GM12878 (cell line): Measurements from ENCODE around the gene EDEM3. TPM values are rescaled to one million over a fixed set of nuclear protein-coding genes. Genes with fewer than 3 reads are reported as not detected.
A peak's percentile ranks its signal among the peaks of the same experiment; 100 is the strongest.

ENCODE experiments used
- ATF2 ChIP-seq: IDR thresholded peaks from 2 replicates; pipeline ENCODE4 v1.6.1; 2012; ENCODE audit warnings: low read length, inconsistent platforms
- CREM ChIP-seq: IDR thresholded peaks from 2 replicates; pipeline ENCODE4 v1.6.1; 2014; ENCODE audit warnings: antibody characterized with exemption, low read depth
- E2F8 ChIP-seq: fragments of 450-650 bp; IDR thresholded peaks from 2 replicates; pipeline ENCODE4 v1.6.1; 2018; ENCODE audit warnings: mild to moderate bottlenecking, low read depth, moderate library complexity; ENCODE audit not compliant: partially characterized antibody
- ELK1 ChIP-seq: IDR thresholded peaks from 2 replicates; pipeline ENCODE4 v1.6.1; 2012; ENCODE audit warnings: low read depth, low read length, improper control_type of control experiment
- FOXK2 ChIP-seq: fragments of 450-650 bp; IDR thresholded peaks from 2 replicates; pipeline ENCODE4 v1.6.1; 2017; ENCODE audit warnings: mild to moderate bottlenecking, moderate library complexity
- HDAC2 ChIP-seq: fragments of 200-600 bp; sonication (generic); IDR thresholded peaks from 2 replicates; pipeline ENCODE4 v1.6.1; 2017
- NKRF ChIP-seq: fragments of 450-650 bp; conservative IDR thresholded peaks from 2 replicates; pipeline ENCODE4 v1.6.1; 2017; ENCODE audit warnings: mild to moderate bottlenecking, moderate library complexity
- NR2C2 ChIP-seq: IDR thresholded peaks from 2 replicates; pipeline ENCODE4 v1.6.1; 2011; ENCODE audit warnings: borderline replicate concordance, low read depth; ENCODE audit not compliant: control insufficient read depth, insufficient read length
- SIN3A ChIP-seq: IDR thresholded peaks from 2 replicates; pipeline ENCODE4 v1.6.1; 2012; ENCODE audit warnings: low read depth, low read length, improper control_type of control experiment
- SP1 ChIP-seq: IDR thresholded peaks from one replicate; pipeline ENCODE4 v1.6.1; 2011; ENCODE audit warnings: low read depth, low read length
- YY1 ChIP-seq: IDR thresholded peaks from 2 replicates; pipeline ENCODE4 v1.6.1; 2011; ENCODE audit warnings: low read depth, mild to moderate bottlenecking, low read length
- ZBTB33 ChIP-seq: fragments of 450-650 bp; IDR thresholded peaks from 2 replicates; pipeline ENCODE4 v1.6.1; 2017; ENCODE audit warnings: mild to moderate bottlenecking
- polyA plus RNA-seq, 11 experiments: library from polyadenylated mRNA; depleted of rRNA in 4 of 11; unstranded in 6 of 11; stranded (reverse) in 5 of 11; fragments of >200 nt; fragmentation: Nextera tagmentation in 4 of 11; fragmentation: Illumina TruSeq in 1 of 11; extraction: Ambion mirVana in 4 of 11; extraction: Trizol in 1 of 11; gene quantifications; 1 replicate in 1 of 11; 2 replicates in 10 of 11; pipeline versions ENCODE4 v1.2.1 to v1.2.3, GENCODE V29; 2011 to 2016; ENCODE audit warnings: inconsistent platforms in 2 of 11, missing spikeins in 2 of 11, low read depth in 1 of 11
- total RNA-seq, 4 experiments: library from RNA; depleted of rRNA in 3 of 4; stranded (reverse); fragments of >200 nt in 3 of 4; fragmentation: Illumina TruSeq in 1 of 4; extraction: Trizol in 1 of 4; gene quantifications; 2 replicates each; pipeline versions ENCODE4 v1.2.1 to v1.2.3, GENCODE V29; 2013 to 2021

EDEM3 gene
- total and polyA plus RNA-seq, 10 of the 15 experiments (the other 5 are each of a cell fraction or from before 2014, with no cell fraction given): 6.4 to 19.3 (median 14.3) TPM

GRCh38 chr1:184708084-184708676, 46.5 kb downstream of the EDEM3 start (continued):
- no peak for TF ChIP-seq E2F8
- no peak for TF ChIP-seq ATF2
- TF ChIP-seq CREM: 0 out of 2 replicates have a peak, but pooled peaks have one; percentile 30
- TF ChIP-seq NR2C2: no peak
- TF ChIP-seq HDAC2: no peak
- no peak for TF ChIP-seq ZBTB33
- TF ChIP-seq ELK1: no peak
- TF ChIP-seq FOXK2: no peak
- no peak for TF ChIP-seq SP1
- TF ChIP-seq NKRF: no peak
- TF ChIP-seq SIN3A: no peak
- TF ChIP-seq YY1: no peak
